Fibroblast of skin of scalp (primary cell): ENCODE measurements around the gene PAPLN. TPM values are rescaled to one million over a fixed set of nuclear protein-coding genes. Genes with fewer than 3 reads are reported as not detected.
"Not testable (repeated sequence)": the region's sequence is repeated elsewhere in the genome, so short reads cannot be mapped to it uniquely, and the experiment has no call there.

Experiments used
- DNase-seq: peaks from one replicate; pipeline ENCODE4 v3.0.0-alpha.2; 2013
- polyA plus RNA-seq, 2 experiments: library from polyadenylated mRNA; unstranded; fragments of 120-200 nt; gene quantifications; one replicate each; pipeline ENCODE4 v1.2.1, GENCODE V29; 2013; ENCODE audit not compliant: insufficient read length in 2 of 2

The PAPLN gene, protein sequence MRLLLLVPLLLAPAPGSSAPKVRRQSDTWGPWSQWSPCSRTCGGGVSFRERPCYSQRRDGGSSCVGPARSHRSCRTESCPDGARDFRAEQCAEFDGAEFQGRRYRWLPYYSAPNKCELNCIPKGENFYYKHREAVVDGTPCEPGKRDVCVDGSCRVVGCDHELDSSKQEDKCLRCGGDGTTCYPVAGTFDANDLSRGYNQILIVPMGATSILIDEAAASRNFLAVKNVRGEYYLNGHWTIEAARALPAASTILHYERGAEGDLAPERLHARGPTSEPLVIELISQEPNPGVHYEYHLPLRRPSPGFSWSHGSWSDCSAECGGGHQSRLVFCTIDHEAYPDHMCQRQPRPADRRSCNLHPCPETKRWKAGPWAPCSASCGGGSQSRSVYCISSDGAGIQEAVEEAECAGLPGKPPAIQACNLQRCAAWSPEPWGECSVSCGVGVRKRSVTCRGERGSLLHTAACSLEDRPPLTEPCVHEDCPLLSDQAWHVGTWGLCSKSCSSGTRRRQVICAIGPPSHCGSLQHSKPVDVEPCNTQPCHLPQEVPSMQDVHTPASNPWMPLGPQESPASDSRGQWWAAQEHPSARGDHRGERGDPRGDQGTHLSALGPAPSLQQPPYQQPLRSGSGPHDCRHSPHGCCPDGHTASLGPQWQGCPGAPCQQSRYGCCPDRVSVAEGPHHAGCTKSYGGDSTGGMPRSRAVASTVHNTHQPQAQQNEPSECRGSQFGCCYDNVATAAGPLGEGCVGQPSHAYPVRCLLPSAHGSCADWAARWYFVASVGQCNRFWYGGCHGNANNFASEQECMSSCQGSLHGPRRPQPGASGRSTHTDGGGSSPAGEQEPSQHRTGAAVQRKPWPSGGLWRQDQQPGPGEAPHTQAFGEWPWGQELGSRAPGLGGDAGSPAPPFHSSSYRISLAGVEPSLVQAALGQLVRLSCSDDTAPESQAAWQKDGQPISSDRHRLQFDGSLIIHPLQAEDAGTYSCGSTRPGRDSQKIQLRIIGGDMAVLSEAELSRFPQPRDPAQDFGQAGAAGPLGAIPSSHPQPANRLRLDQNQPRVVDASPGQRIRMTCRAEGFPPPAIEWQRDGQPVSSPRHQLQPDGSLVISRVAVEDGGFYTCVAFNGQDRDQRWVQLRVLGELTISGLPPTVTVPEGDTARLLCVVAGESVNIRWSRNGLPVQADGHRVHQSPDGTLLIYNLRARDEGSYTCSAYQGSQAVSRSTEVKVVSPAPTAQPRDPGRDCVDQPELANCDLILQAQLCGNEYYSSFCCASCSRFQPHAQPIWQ
- 1.3 TPM for polyA plus RNA-seq (2013, experiment 1 of 2; ENCODE audit: insufficient read length)
- polyA plus RNA-seq (2013, experiment 2 of 2; ENCODE audit: insufficient read length) = 1.4 TPM

DNA sequence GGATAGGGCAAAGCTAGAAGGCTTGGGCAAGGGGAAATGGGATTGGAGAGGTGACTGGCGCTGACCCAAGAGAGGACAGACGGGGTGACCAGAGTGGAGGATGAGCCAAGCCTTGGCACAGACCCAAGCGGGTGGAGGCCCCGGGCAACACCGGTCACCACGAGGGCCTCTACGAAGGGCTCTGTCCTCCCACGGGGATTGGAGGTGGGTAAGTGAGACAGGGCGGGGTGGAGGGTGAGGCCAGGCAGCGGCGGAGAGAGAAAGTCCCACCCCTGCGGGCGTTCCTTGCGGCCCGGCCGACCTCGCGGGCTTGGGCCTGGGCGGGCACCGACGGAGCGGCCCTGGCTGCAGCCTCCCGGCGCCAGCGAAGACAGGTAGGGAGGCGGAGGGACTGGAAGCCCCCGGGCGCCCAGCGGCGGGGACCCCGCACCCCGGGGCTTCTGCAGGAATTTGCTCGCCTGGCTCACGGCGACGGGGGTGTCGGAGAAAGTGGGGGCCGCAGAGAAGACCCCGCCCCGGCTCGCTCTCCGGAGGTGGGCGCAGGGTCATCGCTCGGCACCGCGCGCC, at the start of gene PAPLN:
Gene PAPLN (plus strand): TSS at position 288 of the 567 bp plus-strand sequence. CDS start 2,273 bp downstream, outside the sequence.
- DNase-seq = no peak

DNA sequence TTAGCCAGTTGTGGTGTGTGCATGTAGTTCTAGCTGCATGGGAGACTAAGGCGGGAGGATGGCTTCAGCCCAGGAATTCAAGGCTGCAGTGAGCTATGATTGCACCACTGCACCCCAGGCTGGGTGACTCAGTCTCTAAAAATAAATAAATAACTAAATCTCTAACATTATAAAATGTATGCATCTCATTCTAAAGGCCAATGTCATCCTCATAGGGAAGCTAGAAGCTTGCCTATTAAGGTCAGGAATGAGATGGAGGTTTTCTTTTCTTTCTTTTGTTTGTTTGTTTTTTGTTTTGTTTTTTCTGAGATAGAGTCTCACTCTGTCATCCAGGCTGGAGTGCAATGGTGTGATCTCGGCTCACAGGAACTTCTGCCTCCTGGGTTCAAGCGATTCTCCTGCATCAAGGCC, 48.8 kb upstream of the PAPLN start:
- peak; percentile 89 for DNase-seq

DNA sequence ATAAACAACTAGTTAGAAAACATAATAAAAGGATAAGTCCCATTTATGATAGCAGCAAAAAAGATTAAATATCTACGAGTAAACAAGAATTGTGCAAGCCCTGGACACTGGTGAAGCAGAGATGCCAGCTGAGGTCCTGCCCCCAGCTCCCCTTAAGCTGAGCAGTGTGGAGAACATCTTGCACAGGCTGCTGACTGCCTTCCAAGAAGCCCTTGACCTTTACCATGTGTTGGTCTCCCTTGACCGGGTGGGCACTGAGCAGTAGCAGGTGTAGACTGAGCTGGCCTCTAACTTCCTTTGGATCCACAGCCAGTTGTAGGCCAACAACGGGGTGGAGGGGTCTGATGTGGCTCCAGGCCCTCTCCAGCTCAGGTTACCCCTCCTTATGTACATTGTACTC, 47.7 kb upstream of the PAPLN start:
- no peak for DNase-seq

DNA sequence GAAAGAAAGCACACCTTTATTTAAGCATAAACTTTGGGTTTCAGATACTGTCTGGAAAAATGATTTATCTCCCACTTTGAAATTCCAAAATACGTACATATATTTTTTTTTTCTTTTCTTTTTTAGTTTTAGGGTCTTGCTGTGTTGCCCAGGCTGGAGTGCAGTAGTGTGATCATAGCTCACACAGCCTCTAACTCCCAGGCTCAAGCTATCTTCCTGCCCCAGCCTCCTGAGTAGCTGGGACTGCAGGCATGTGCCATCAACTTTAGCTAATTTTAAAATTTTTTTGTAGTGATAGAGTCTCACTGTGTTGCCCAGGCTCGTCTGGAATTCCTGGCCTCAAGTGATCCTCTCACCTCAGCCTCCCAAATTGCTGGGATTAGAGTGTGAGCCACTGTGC, 45.9 kb upstream of the PAPLN start:
- DNase-seq = no peak

DNA sequence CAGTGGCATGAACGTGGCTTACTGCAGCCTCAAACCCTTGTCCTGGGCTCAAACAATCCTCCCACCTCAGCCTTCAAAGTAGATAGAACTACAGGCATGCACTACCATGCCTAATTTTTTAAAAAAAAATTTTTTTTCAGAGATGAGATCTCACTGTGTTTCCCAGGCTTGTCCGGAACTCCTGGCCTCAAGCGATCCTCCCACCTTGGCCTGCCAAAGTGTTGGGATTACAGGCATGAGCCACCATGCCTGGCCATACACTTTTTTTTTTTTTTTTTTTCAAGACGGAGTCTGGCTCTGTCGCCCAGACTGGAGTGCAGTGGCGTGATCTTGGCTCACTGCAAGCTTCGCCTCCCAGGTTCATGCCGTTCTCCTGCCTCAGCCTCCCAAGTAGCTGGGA, 43.0 kb upstream of the PAPLN start:
- not testable (repeated sequence) for DNase-seq

DNA sequence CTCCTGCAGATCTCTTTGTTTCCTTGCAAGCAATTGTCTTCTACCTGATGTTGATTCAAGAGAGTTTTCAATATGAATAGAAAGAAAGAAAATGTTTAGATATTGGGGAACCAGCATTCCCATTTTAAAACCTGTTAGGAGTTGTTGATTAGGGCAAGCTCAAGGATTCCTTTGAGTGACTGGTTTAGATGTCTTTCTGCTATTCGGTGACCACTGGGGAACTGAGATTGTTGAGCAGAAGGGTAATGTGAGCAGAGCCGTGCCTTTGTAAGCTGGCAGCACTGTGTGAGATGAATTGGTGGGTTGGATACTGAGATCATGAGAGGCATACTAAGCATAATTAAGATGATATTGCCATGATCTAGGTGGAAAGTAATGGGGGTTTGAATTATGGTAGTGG, 39.1 kb upstream of the PAPLN start:
- no peak for DNase-seq

DNA sequence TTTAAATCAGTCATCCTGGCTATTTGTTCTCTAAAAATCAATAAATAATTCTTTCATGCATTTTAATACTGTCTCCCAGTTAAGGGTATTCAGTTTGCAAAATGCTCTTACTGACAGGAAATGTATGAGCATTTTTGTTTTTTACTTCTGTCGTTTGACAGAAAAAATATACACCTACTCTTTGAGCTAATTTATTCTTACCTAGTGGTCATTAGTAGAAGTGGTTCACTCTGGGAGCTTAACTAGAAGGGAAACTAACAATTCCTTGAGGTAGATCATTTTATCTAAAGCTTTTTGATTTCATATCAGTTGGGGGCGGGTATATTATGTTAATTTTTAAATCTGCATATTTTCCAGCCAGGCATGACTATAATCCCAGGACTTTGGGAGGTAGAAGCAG, 33.8 kb upstream of the PAPLN start:
- DNase-seq = no peak

DNA sequence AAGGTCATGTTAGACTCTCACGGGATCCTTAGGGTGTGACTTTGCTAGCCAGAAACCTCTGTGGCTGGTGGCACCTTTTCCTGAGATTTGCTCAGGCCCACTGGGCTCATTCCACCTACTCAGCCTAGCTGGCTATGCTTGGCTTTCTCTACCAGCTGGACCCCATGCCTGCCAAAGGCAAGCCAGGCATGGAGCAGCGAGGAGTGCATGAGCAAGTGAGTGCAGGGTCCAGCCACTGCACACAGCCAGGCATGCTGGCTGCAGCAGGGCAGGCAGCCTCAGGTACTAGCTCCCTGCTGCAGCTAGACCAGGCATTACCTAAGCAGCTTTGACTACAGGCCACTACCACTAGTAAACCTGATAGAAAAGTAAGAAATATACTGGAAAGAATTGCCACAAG, 29.7 kb upstream of the PAPLN start:
- no peak for DNase-seq

DNA sequence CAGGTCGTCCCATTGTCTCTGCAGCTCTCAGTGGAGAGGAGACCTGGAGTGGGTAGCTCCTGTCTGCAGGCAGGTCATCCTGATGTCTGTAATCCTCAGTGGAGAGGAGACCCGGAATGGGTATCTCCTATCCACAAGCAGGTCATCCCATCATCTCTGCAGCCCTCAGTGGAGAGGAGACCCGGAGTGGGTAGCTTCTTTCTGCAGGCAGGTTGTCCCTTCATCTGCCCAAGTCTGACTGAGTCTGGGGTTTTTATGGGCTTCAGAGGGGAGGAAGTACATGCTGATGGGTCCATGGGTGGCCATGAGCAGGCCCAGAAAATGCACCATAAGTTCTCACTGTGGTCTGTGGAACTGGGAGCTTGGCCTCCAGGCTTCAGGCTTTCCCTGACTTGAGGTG, 28.9 kb upstream of the PAPLN start:
- DNase-seq = no peak

DNA sequence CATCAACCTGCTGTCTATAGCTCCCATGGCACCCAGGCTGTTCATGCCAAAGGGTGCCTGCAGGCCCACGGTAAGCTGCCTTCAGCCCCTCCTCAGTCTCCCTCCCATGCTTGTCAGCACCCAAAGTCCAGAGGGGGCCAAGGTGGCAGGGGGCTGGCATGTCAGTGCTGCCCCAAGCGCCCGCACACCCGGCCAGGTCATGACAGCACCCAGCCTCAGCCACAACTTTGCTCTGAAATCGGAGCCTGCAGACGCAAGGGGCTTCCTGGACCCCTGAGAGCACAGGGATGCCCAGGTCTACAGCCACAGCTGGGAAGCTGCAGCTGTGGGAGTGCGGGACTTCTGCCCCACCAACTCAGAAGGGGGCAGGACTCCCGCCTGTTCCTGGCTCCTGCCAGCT, 28.5 kb upstream of the PAPLN start:
- DNase-seq = no peak

DNA sequence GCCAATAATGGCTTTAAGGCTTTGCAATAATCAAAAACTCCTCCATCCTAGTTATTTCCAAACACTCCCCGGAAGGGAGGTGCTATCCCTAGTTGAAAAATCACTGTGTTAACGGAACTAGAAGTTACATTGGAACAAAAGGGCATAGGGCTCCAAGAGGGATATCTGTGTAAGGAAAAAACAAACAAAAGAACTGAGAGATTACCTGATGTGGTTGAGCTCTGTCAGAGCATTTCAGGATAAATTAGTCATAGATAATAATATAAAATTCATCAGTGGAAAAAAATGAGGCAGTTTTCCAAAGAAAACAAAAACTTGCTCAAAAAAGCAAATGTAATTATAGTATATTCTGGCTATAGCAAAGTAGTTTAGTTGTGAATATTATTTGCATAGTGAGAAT, 27.4 kb upstream of the PAPLN start:
- peak; percentile 44 for DNase-seq

DNA sequence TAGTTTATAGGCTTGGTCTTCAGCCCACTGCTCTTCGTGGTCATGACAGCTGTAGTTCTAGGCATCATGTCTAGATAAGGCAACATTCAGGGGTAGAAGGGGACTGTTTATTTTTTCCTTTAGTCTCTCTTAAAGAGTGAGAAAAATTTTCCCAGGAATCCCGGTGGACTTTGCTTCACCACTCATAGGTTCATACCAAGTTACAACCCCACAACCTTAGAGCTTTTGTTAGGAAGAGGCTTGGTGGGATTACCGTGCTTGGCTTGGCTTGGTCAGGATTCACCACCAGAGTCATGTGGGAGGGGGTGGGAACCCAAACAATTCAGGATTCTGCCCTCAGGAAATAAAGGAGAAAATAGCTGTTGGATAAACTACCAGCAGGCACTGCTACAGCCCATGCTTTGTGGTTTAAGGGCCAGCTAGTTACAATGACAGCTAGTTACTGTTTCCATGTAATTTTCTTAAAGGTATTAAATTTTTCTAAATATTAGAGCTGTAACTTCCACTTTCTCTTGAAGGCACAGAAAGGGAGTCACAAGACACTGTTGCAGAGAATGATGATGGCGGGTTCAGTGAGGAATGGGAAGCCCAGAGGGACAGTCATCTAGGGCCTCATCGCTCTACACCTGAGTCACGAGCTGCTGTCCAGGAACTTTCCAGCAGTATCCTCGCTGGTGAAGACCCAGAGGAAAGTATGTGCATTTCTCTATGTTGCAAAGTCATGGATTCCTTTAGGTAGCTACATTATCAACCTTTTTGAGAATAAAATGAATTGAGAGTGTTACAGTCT, 25.9 kb upstream of the PAPLN start:
- peak; percentile 41 for DNase-seq

DNA sequence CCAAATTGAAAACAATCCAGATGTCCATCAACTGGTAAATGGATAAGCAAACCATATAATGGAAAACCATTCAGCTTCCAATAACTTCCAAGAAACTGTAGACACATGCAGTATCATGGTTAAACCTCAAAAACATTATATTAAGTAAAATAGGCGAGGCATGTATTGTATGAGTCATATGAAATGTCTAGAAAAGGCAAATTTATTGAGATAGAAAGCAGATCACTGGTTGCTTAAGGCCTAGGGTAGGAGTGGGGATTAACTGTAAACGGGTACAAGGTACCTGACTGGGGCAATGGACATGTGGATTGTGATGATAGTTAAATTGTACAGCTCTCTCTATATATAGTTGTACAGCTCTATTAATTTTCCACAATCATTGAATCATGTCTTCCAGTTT, 21.3 kb upstream of the PAPLN start:
- no peak for DNase-seq

DNA sequence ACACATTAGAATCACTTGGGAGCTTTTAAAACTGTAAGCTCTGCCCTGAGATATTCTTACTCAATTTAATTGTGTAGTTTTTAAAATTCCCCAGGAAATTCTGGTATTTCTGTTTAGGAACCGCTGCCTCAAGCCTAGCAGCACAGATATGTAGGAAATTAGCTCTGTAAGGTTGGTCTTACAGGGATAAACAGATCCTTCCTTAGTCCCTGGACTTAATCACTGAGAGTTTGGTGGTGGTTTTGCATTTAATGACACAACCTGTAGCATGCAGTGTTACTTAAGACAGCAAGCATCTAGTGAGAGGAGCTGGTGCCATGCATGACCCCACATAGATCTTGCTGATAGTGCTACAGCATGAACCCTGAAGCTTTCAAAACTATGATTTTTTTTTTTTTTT, 19.9 kb upstream of the PAPLN start:
- no peak for DNase-seq

DNA sequence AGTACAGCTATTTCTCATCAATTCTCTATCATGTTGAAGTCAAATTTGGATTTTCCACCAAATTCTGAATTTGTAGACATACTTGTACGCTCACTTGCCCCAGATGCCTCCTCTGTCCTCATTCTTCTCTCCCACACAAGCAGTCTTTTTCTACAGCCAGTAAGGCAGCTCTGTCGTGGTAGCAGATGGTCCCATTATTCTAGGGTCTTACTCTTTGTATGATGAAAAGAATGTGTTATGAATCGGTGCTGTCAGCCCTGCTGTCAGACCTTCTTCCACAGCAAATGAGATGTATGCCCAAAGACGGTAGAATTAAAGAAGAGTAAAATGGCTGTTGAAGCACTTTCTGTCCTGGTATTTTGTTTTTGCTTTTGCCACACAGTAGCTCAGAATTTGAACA, 17.2 kb upstream of the PAPLN start:
- no peak for DNase-seq

DNA sequence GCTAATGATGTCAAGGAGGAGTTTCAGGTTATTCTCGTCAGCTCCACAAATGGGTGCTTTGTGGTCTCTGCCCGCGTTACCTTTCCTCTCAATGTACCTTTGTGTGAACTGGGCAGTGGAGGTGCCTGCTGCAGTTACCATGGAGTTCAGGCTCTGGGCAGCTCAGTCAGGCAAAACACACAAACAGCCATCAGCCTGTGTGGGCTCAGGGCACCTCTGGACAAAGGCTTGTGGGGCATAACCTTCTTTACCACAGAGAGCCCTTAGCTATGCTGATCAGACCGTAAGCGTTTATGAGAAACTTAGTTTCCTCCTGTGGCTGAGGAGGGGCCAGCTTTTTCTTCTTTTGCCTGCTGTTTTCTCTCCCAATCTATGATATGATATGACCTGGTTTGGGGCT, 16.7 kb upstream of the PAPLN start:
- DNase-seq = no peak

DNA sequence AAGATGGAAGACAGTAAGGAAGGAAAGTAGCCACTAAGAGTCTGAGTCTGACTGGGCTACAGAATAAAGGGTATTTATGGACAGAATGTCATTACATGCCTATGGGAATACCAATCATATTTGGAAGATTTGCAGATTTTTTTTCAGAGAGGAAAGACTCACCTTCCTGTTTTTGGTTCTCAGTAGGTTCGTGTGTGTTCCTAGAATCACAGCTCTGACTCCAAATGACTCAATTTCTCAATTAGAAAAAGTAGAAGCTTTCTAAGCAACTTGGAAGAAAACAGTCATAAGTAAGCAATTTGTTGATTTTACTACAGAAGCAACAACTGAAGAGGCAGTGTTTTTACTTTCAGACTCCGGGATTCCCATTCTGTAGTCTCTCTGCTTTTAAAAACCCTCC, 15.4 kb upstream of the PAPLN start:
- DNase-seq = peak; percentile 62

DNA sequence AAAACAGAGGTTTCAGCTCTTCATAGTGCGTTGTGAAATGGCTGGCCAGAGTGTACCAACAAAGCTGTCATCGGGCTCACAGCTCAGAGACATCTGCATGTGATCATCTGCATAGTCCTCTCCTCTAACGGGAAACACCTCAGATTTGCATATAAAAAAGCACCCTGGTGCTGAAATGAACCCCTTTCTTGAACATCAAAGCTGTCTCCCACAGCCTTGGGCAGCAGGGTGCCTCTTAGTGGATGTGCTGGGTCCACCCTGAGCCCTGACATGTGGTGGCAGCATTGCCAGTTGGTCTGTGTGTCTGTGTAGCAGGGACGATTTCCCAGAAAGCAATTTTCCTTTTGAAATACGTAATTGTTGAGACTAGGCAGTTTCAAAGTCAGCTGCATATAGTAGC, 14.3 kb upstream of the PAPLN start:
- no peak for DNase-seq

DNA sequence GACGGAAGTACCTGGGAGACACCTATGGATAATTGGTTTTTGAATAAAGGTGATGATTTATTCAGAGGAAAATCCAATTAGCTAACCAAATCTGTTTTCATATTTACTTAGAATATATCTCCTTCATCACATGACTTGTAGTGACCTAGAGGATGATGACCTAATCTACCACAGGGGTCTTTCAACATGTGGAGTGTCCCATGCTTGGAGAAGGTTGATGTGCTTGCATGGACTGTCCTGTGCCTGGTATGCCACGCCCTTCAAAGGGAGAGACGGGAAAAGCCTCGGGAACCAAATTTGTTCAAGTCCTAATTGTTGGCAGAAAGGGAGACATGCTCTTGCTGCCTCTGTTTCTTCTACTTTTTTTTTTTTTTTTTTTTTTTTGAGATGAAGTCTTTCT, 11.8 kb upstream of the PAPLN start:
- no peak for DNase-seq

DNA sequence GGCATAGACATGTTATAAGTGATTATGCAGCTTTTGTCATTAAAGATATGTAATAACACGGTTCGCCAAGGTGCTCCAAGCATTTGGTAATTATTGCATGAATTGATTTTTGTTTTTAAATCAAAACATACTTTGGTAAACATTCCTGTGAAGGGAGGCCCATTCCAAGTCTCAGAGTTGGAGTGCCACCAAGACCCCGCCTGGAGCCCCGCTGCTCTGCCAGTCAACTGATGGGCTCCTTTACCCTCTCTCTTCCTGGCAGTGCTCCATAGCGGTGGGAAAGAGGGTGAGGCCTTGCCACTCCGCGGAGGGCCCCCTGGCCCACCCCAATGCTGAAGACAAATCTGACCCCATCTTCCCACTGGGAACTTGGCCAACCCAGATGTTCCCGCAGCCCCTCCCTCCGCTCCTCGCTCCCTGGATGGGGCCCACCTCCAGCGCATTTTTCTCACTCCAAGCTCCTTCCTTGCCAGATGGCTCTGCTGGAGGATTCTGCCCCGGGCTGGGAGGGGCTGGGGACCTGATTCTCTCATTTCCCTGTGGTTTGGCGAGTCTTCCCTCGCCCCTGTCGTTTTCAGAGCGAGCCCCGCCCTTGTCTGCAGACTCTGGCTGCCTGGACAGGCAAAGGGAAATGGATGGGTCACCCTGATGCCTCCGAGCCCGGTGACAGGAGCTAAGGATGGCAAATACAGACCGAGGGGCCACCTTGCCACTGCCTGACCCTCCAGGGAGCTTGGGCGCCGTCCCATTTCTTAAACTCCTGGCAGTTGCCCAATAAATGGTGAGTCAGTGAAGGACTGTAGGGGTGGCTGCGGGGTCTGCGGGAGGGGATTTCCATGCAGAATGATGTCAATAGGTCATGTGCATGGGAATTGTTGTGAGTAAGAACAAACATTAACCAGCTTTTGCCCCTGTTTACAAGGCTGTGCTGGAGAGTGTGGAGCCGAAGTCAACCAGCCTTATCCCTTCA, 9.2 kb upstream of the PAPLN start:
- peak; percentile 80 for DNase-seq
